ENCODE measurements around the gene G6PC1. TPM values are rescaled to one million over a fixed set of nuclear protein-coding genes. Genes with fewer than 3 reads are reported as not detected.
A peak's percentile ranks its signal among the peaks of the same experiment; 100 is the strongest.

G6PC1 gene
- total and polyA plus RNA-seq, 2 of the 13 experiments (the other 11 are each of a cell fraction or from before 2014, with no cell fraction given), result 1.7 to 37.9 TPM

DNA sequence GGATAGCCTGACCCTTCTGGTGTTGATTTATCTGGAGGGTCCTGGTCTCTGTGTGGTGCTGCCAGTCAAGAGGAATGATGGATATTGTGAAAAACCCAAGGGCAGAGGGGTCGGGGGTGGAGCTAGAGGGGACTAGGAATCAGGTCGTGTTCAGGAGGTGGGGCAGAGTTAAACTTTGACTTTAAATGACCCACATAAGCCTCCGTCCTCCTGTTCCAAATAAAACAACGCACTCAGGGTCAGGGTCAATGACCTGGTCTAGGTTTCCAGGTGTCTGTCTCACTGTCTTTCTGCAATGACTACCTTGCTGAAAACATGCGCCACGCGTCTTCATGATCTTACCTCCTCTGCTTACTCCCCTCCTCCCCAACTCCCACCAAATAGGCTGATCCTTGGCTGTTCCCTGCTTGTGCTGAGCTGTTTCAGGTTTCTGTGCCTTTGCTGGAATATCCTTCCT lies 34.9 kb upstream of the G6PC1 start (continued):
- TF ChIP-seq DR1 (CRISPR knock-in tag; IDR thresholded peaks at IDR 0.05) (no peak), NR2F1 (CRISPR knock-in tag; IDR thresholded peaks at IDR 0.05) (peak; percentile 81 to 94), ATAD3A (CRISPR knock-in tag; IDR thresholded peaks at IDR 0.05) (no peak), FLYWCH1 (CRISPR knock-in tag; IDR thresholded peaks at IDR 0.05) (no peak), ZNF768 (CRISPR knock-in tag; IDR thresholded peaks at IDR 0.05) (no peak), ZNF24 (IDR thresholded peaks at IDR 0.05) (no peak), SNAPC2 (CRISPR knock-in tag; IDR thresholded peaks at IDR 0.05) (no peak), ZNF776 (CRISPR knock-in tag; IDR thresholded peaks at IDR 0.05) (no peak), ZNF879 (CRISPR knock-in tag; IDR thresholded peaks at IDR 0.05) (no peak), ARID2 (CRISPR knock-in tag; IDR thresholded peaks at IDR 0.05; ENCODE audit: borderline replicate concordance) (no peak), HHEX (CRISPR knock-in tag; IDR thresholded peaks at IDR 0.05) (no peak), ZBTB42 (CRISPR knock-in tag; IDR thresholded peaks at IDR 0.05) (no peak), RBM22 (optimal IDR thresholded peaks at IDR 0.05; ENCODE audit: low read length) (no peak), HOXA7 (CRISPR knock-in tag; IDR thresholded peaks at IDR 0.05) (no peak), ELF4 (CRISPR knock-in tag; IDR thresholded peaks at IDR 0.05; ENCODE audit: borderline replicate concordance) (no peak), NONO (IDR thresholded peaks at IDR 0.05) (no peak), NONO (CRISPR knock-in tag; conservative IDR thresholded peaks at IDR 0.05) (no peak), RORA (CRISPR knock-in tag; IDR thresholded peaks at IDR 0.05) (no peak; the same call in 1 of the 2 replicates), CREB1 (IDR thresholded peaks at IDR 0.05) (no peak), CREB1 (CRISPR knock-in tag; IDR thresholded peaks at IDR 0.05) (peak; percentile 66), ASH2L (IDR thresholded peaks at IDR 0.05; ENCODE audit: insufficient read length, low read depth, low read length) (no peak), RBM39 (IDR thresholded peaks at IDR 0.05; ENCODE audit: low read depth, low read length, poor library complexity, severe bottlenecking) (no peak)
- TF ChIP-seq, protein P1, sequence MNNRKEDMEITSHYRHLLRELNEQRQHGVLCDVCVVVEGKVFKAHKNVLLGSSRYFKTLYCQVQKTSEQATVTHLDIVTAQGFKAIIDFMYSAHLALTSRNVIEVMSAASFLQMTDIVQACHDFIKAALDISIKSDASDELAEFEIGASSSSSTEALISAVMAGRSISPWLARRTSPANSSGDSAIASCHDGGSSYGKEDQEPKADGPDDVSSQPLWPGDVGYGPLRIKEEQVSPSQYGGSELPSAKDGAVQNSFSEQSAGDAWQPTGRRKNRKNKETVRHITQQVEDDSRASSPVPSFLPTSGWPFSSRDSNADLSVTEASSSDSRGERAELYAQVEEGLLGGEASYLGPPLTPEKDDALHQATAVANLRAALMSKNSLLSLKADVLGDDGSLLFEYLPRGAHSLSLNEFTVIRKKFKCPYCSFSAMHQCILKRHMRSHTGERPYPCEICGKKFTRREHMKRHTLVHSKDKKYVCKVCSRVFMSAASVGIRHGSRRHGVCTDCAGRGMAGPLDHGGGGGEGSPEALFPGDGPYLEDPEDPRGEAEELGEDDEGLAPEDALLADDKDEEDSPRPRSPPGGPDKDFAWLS (CRISPR knock-in tag; IDR thresholded peaks at IDR 0.05; ENCODE audit: borderline replicate concordance), result no peak
- TF ChIP-seq, protein P2, sequence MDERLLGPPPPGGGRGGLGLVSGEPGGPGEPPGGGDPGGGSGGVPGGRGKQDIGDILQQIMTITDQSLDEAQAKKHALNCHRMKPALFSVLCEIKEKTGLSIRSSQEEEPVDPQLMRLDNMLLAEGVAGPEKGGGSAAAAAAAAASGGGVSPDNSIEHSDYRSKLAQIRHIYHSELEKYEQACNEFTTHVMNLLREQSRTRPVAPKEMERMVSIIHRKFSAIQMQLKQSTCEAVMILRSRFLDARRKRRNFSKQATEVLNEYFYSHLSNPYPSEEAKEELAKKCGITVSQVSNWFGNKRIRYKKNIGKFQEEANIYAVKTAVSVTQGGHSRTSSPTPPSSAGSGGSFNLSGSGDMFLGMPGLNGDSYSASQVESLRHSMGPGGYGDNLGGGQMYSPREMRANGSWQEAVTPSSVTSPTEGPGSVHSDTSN (CRISPR knock-in tag; IDR thresholded peaks at IDR 0.05), result no peak; the same call in 1 of the 2 replicates
- TF ChIP-seq, protein P3, sequence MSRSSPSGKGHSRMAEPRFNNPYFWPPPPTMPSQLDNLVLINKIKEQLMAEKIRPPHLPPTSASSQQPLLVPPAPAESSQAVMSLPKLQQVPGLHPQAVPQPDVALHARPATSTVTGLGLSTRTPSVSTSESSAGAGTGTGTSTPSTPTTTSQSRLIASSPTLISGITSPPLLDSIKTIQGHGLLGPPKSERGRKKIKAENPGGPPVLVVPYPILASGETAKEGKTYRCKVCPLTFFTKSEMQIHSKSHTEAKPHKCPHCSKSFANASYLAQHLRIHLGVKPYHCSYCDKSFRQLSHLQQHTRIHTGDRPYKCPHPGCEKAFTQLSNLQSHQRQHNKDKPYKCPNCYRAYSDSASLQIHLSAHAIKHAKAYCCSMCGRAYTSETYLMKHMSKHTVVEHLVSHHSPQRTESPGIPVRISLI (CRISPR knock-in tag; IDR thresholded peaks at IDR 0.05; ENCODE audit: borderline replicate concordance), result peak; percentile 46; the same call in 1 of the 2 replicates
- TF ChIP-seq, protein P4, sequence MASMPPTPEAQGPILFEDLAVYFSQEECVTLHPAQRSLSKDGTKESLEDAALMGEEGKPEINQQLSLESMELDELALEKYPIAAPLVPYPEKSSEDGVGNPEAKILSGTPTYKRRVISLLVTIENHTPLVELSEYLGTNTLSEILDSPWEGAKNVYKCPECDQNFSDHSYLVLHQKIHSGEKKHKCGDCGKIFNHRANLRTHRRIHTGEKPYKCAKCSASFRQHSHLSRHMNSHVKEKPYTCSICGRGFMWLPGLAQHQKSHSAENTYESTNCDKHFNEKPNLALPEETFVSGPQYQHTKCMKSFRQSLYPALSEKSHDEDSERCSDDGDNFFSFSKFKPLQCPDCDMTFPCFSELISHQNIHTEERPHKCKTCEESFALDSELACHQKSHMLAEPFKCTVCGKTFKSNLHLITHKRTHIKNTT (CRISPR knock-in tag; IDR thresholded peaks at IDR 0.05), result no peak
- TF ChIP-seq, protein P5, sequence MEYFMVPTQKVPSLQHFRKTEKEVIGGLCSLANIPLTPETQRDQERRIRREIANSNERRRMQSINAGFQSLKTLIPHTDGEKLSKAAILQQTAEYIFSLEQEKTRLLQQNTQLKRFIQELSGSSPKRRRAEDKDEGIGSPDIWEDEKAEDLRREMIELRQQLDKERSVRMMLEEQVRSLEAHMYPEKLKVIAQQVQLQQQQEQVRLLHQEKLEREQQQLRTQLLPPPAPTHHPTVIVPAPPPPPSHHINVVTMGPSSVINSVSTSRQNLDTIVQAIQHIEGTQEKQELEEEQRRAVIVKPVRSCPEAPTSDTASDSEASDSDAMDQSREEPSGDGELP (IDR thresholded peaks at IDR 0.05; ENCODE audit: borderline replicate concordance, low read depth), result peak; percentile 23; the same call in 1 of the 2 replicates

All from HepG2 (cell line).